Measurements from ENCODE around the gene RBM44.

Gene RBM44

DNA sequence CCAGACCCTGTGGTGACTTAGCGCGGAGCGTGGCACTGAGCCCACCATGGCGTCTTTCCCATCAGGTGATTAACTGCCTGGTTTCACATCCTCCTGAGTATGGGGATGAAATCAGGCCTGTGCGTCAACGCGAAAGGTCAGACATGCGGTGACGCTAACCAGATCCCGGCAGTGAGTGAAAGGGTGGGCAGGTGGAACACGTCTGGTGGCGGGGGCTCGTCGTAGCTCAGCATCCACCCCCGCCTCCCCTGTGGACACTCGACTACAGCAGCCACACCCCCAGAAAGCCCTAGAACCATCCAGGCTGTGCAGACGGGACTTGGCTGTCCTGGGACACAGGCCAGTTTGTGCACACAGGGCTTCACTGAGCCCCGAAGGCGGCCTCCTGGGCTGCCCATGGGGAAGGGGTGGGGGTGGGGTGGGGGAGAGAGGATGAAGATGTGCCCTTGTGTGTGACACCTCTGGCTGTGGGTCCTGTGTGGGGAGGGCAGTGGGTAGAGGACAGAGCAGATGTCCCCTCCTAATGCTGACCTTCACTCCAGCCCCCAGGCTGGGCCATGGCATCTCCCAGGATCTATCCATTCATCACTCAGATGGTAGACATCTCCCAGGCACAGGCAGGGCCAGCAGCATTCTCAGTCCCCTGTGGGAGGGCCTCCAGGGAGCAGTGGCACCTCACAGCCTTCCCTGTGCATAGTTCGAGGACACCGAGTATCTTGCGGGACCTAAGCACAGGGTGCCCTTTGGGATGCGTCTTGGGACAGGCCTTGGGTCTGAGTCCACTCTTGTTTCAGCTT lies 88.3 kb downstream of the RBM44 start:
- Histone ChIP-seq H3K4me3 (no peak overlapping the region), H3K27ac (no peak overlapping the region), H3K9me3 (ENCODE audit: low read depth, low read length) (no peaks in the 10 kb centered on the region), H3K36me3 (ENCODE audit: insufficient read depth, low read length) (peaks cover 3% of the 10 kb centered on the region; the same call in 1 of the 2 replicates), H3K9ac (ENCODE audit: insufficient read length) (no peak overlapping the region)
- TF ChIP-seq FOXP2 (optimal IDR thresholded peaks at IDR 0.05; ENCODE audit: control extremely low read depth, extremely low read length, insufficient read depth) = no peak
- TF ChIP-seq POLR2AphosphoS5 (IDR thresholded peaks at IDR 0.05; ENCODE audit: borderline replicate concordance, low read depth, low read length) = no peak
- no peak for TF ChIP-seq EZH2 (IDR thresholded peaks at IDR 0.05)
- no peak for DNase-seq (ENCODE audit: low read depth, low spot score)

DNA sequence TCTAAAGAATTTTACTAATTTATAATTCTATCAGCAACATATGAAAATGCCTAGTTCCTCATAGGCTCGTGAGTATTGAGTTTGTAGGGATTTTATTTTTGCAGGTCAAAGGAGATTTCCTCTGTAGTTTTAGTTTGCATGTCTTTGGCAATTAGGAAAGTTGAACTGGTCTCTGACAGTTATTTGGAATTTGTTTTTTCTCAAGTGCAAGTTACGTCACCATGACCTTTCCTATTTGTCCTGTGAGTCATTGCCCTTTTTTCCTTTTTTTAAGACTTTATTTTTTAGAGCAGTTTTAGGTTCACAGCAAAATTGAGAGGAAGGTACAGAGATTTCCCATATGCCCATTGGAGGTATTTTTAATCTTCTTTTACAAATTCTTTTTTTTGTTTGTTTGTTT lies 89.8 kb downstream of the RBM44 start:
- H3K4me3 ChIP-seq = no peak overlapping the region
- H3K36me3 ChIP-seq (ENCODE audit: insufficient read depth, low read length) = no peaks in the 10 kb centered on the region
- no peaks in the 10 kb centered on the region for H3K9me3 ChIP-seq (ENCODE audit: low read depth, low read length)
- 0 out of 2 replicates have a peak overlapping the region, but pooled peaks have one; percentile 21 for H3K27ac ChIP-seq
- DNase-seq (ENCODE audit: low read depth, low spot score) = no peak
- TF ChIP-seq POLR2AphosphoS5 (IDR thresholded peaks at IDR 0.05; ENCODE audit: borderline replicate concordance, low read depth, low read length) = no peak
- TF ChIP-seq EZH2 (IDR thresholded peaks at IDR 0.05) = no peak
- TF ChIP-seq FOXP2 (optimal IDR thresholded peaks at IDR 0.05; ENCODE audit: control extremely low read depth, extremely low read length, insufficient read depth) = no peak
- no peak overlapping the region for H3K9ac ChIP-seq (ENCODE audit: insufficient read length)

DNA sequence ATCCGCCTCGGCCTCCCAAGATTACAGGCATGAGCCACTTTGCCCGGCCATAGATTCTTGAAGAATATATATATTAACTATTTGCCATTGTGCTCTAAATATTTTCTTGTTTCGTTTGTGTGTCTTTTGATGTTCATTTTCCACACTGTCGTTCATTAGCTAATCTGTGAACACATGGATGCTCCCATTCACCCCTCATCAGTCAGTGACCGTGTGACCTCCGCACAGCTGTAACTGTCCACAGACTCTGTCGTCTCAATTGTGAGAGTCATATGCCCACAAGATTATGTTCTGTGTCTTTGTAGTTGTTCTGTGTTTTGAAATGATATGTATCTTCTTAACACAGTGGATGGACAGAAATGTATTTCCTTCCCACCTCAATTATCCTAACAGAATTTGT lies 90.4 kb downstream of the RBM44 start:
- TF ChIP-seq FOXP2 (optimal IDR thresholded peaks at IDR 0.05; ENCODE audit: control extremely low read depth, extremely low read length, insufficient read depth) (no peak), POLR2AphosphoS5 (IDR thresholded peaks at IDR 0.05; ENCODE audit: borderline replicate concordance, low read depth, low read length) (no peak), EZH2 (IDR thresholded peaks at IDR 0.05) (no peak)
- DNase-seq (ENCODE audit: low read depth, low spot score) = no peak
- H3K9ac ChIP-seq (ENCODE audit: insufficient read length) = no peak overlapping the region

DNA sequence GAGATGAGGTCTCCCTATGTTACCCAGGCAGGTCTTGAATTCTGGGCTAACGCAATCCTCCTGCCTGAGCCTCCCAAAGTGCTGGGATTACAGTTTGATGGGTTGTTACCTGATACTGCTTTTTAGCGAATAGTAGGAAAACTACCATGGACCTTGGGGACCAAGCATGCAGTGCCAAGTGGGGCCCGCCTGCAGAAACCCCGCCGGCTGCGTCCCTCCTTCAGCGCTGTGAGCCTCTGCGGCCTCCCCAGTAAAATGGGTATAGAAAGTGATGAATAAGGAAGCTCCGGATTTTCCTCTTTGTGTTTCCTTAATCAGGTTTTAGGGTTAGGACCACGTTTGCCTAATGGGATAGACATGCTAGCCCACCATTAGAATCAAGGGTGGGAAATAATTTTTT lies 91.2 kb downstream of the RBM44 start:
- no peak overlapping the region for H3K27ac ChIP-seq
- TF ChIP-seq POLR2AphosphoS5 (IDR thresholded peaks at IDR 0.05; ENCODE audit: borderline replicate concordance, low read depth, low read length) (no peak), FOXP2 (optimal IDR thresholded peaks at IDR 0.05; ENCODE audit: control extremely low read depth, extremely low read length, insufficient read depth) (no peak), EZH2 (IDR thresholded peaks at IDR 0.05) (no peak)

More for the DNA sequence above, 90.4 kb downstream of the RBM44 start:
- Histone ChIP-seq H3K36me3 (ENCODE audit: insufficient read depth, low read length) (no peaks in the 10 kb centered on the region), H3K27ac (no peak overlapping the region), H3K9me3 (ENCODE audit: low read depth, low read length) (no peaks in the 10 kb centered on the region), H3K4me3 (no peak overlapping the region)

More for the DNA sequence above, 91.2 kb downstream of the RBM44 start:
- H3K9ac ChIP-seq (ENCODE audit: insufficient read length) = no peak overlapping the region
- no peak overlapping the region for H3K4me3 ChIP-seq
- H3K9me3 ChIP-seq (ENCODE audit: low read depth, low read length) = no peaks in the 10 kb centered on the region
- no peaks in the 10 kb centered on the region for H3K36me3 ChIP-seq (ENCODE audit: insufficient read depth, low read length)
- DNase-seq (ENCODE audit: low read depth, low spot score) = no peak
